K562 (cell line): ENCODE results near the gene TSPOAP1. TPM values are rescaled to one million over a fixed set of nuclear protein-coding genes. Genes with fewer than 3 reads are reported as not detected.

ENCODE experiments used
- CLOCK ChIP-seq: fragments of 250-450 bp; sonication (Bioruptor Pico); IDR thresholded peaks from 2 replicates; pipeline ENCODE4 v1.4.0; 2020; ENCODE audit warnings: mild to moderate bottlenecking, moderate library complexity, borderline replicate concordance
- KAT2B ChIP-seq: IDR thresholded peaks from one replicate; pipeline ENCODE4 v1.6.1; 2012; ENCODE audit warnings: low read depth, mild to moderate bottlenecking, control low read depth, inconsistent platforms, low read length, moderate library complexity
- ZEB2 ChIP-seq: fragments of 450-650 bp; IDR thresholded peaks from 2 replicates; pipeline ENCODE4 v1.6.1; 2016
- ZKSCAN8 ChIP-seq: fragments of 200-800 bp; sonication (Bioruptor generic); IDR thresholded peaks from 2 replicates; pipeline ENCODE4 v1.6.1; 2016; ENCODE audit warnings: missing genetic modification characterization, missing compliant biosample characterization
- ZNF324 ChIP-seq: fragments of 250-450 bp; sonication (Bioruptor Pico); IDR thresholded peaks from 2 replicates; pipeline ENCODE4 v1.4.0; 2020; ENCODE audit warnings: mild to moderate bottlenecking
- ZNF717 ChIP-seq: fragments of 250-450 bp; sonication (Bioruptor Pico); IDR thresholded peaks from 2 replicates; pipeline ENCODE4 v1.5.0; 2021
- ZNF740 ChIP-seq, 3 experiments: fragments of 200-800 bp in 1 of 3; sonication (Bioruptor generic) in 1 of 3; sonication (generic) in 1 of 3; formaldehyde crosslinking in 1 of 3; IDR thresholded peaks; 2 replicates each; pipeline versions ENCODE4 v1.6.1 to v1.8.0; 2016 to 2022; ENCODE audit warnings: mild to moderate bottlenecking in 2 of 3, missing compliant biosample characterization in 2 of 3, missing genetic modification characterization in 2 of 3, missing genetic modification reagents in 1 of 3
- polyA plus RNA-seq, 8 experiments: library from polyadenylated mRNA; depleted of rRNA in 4 of 8; stranded (reverse) in 5 of 8; unstranded in 3 of 8; fragments of >200 nt; fragmentation: Nextera tagmentation in 2 of 8; fragmentation: Illumina TruSeq in 1 of 8; extraction: Ambion mirVana in 2 of 8; extraction: Trizol in 1 of 8; gene quantifications; 2 replicates each; pipeline versions ENCODE4 v1.2.1 to v1.2.3, GENCODE V29; 2011 to 2014; ENCODE audit warnings: inconsistent platforms in 1 of 8, missing spikeins in 1 of 8
- total RNA-seq, 7 experiments: library from RNA; depleted of rRNA in 6 of 7; stranded (reverse); fragments of >200 nt in 6 of 7; fragmentation: Illumina TruSeq in 2 of 7; extraction: Trizol in 2 of 7; gene quantifications; 2 replicates each; pipeline versions ENCODE4 v1.2.1 to v1.2.3, GENCODE V29; 2011 to 2021; ENCODE audit warnings: low replicate concordance in 1 of 7
- TF ChIP-seq, protein P1 (sequence below): fragments of 200-600 bp; sonication (generic); IDR thresholded peaks from one replicate; pipeline ENCODE4 v1.6.1; 2012; ENCODE audit warnings: mild to moderate bottlenecking, low read depth, low read length, inconsistent platforms

TSPOAP1 gene
- total and polyA plus RNA-seq, 9 of the 15 experiments (the other 6 are each of a cell fraction or from before 2014, with no cell fraction given): 0.87 to 3.9 (median 1.8) TPM; not detected in 2

DNA sequence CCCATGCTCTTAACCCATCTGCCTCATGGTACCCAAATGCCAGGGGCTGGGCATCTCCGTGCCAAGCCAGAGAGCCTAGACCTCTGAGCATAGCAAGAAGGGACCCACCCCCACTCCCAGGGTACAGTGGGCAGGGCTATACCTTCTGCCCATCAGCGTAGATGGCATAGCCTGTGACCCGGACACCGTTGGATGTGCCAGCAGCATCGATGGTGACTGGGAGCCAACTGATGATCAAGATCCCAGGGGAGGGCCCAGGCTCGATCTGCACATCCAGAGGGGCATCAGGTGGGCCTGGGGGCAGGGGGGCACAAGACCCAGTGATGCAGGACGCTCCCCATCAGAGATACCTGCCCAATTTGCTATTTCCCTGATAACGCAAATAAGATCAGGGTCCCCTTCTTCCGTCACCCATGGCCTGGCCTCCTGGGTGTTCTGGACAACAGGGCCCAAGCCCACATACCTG is 17.1 kb downstream of the TSPOAP1 start (continued):
- TF ChIP-seq, protein P1, sequence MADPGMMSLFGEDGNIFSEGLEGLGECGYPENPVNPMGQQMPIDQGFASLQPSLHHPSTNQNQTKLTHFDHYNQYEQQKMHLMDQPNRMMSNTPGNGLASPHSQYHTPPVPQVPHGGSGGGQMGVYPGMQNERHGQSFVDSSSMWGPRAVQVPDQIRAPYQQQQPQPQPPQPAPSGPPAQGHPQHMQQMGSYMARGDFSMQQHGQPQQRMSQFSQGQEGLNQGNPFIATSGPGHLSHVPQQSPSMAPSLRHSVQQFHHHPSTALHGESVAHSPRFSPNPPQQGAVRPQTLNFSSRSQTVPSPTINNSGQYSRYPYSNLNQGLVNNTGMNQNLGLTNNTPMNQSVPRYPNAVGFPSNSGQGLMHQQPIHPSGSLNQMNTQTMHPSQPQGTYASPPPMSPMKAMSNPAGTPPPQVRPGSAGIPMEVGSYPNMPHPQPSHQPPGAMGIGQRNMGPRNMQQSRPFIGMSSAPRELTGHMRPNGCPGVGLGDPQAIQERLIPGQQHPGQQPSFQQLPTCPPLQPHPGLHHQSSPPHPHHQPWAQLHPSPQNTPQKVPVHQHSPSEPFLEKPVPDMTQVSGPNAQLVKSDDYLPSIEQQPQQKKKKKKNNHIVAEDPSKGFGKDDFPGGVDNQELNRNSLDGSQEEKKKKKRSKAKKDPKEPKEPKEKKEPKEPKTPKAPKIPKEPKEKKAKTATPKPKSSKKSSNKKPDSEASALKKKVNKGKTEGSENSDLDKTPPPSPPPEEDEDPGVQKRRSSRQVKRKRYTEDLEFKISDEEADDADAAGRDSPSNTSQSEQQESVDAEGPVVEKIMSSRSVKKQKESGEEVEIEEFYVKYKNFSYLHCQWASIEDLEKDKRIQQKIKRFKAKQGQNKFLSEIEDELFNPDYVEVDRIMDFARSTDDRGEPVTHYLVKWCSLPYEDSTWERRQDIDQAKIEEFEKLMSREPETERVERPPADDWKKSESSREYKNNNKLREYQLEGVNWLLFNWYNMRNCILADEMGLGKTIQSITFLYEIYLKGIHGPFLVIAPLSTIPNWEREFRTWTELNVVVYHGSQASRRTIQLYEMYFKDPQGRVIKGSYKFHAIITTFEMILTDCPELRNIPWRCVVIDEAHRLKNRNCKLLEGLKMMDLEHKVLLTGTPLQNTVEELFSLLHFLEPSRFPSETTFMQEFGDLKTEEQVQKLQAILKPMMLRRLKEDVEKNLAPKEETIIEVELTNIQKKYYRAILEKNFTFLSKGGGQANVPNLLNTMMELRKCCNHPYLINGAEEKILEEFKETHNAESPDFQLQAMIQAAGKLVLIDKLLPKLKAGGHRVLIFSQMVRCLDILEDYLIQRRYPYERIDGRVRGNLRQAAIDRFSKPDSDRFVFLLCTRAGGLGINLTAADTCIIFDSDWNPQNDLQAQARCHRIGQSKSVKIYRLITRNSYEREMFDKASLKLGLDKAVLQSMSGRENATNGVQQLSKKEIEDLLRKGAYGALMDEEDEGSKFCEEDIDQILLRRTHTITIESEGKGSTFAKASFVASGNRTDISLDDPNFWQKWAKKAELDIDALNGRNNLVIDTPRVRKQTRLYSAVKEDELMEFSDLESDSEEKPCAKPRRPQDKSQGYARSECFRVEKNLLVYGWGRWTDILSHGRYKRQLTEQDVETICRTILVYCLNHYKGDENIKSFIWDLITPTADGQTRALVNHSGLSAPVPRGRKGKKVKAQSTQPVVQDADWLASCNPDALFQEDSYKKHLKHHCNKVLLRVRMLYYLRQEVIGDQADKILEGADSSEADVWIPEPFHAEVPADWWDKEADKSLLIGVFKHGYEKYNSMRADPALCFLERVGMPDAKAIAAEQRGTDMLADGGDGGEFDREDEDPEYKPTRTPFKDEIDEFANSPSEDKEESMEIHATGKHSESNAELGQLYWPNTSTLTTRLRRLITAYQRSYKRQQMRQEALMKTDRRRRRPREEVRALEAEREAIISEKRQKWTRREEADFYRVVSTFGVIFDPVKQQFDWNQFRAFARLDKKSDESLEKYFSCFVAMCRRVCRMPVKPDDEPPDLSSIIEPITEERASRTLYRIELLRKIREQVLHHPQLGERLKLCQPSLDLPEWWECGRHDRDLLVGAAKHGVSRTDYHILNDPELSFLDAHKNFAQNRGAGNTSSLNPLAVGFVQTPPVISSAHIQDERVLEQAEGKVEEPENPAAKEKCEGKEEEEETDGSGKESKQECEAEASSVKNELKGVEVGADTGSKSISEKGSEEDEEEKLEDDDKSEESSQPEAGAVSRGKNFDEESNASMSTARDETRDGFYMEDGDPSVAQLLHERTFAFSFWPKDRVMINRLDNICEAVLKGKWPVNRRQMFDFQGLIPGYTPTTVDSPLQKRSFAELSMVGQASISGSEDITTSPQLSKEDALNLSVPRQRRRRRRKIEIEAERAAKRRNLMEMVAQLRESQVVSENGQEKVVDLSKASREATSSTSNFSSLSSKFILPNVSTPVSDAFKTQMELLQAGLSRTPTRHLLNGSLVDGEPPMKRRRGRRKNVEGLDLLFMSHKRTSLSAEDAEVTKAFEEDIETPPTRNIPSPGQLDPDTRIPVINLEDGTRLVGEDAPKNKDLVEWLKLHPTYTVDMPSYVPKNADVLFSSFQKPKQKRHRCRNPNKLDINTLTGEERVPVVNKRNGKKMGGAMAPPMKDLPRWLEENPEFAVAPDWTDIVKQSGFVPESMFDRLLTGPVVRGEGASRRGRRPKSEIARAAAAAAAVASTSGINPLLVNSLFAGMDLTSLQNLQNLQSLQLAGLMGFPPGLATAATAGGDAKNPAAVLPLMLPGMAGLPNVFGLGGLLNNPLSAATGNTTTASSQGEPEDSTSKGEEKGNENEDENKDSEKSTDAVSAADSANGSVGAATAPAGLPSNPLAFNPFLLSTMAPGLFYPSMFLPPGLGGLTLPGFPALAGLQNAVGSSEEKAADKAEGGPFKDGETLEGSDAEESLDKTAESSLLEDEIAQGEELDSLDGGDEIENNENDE: no peak
- TF ChIP-seq KAT2B (no peak), ZNF740 (CRISPR knock-in tag; IDR thresholded peaks at IDR 0.05) (no peak), ZNF740 (tag; IDR thresholded peaks at IDR 0.05) (no peak), ZKSCAN8 (CRISPR knock-in tag) (no peak), ZNF717 (no peak), CLOCK (CRISPR knock-in tag) (no peak), ZEB2 (no peak), ZNF324 (CRISPR knock-in tag) (no peak)
